GM18861 (cell line): Measurements from ENCODE around the gene KRTAP6-1.

Experiments
- ATAC-seq: cut with Tn5 transposase; IDR thresholded peaks from one replicate; pipeline ENCODE4 v1.9.1; 2021; ENCODE audit not compliant: unreplicated experiment

KRTAP6-1 gene, protein sequence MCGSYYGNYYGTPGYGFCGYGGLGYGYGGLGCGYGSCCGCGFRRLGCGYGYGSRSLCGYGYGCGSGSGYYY

DNA sequence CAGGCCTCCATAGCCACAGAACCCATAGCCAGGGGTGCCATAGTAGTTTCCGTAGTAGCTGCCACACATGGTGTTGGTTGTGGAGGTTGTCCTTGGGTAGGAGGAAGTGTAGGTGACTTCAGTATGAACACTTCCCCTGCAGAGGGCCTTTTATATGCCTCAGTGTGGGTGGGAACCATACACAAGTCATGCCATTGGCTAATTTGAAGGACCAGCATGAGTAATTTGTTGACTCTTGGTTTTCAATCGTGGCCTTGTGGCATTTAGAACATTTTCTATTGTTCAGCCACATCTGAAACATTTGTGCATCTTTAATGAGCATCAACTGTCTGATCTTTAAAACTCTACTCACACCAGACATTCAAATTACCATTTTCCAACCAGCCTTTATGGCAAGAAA, at the start of gene KRTAP6-1:
TSS of gene KRTAP6-1 (minus strand) at position 95 of the 400 bp plus-strand sequence. CDS start at position 69, 26 bp downstream.
- ATAC-seq: no peak

DNA sequence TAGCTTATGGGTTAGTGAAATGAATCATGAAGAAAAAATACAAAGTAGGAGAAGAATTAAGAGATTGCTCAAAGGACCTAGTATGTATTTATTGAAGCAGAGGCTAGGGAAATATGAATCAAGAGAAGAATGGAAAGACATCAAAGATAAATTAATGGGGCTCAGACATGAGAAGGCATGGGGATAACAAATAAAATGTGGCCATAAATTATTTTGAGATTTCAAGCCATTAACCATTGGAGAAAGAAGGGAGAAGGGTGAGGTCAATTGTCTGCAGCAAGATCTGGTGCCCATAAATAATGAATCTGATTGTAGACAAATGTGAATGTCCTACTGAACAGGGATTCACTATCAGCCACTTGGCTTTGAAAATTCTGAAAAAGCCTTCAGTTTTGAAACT, 39.2 kb upstream of the KRTAP6-1 start:
- ATAC-seq: no peak

GRCh38 chr21:30646904-30647414, 33.2 kb upstream of the KRTAP6-1 start:
- ATAC-seq: no peak

GRCh38 chr21:30642564-30642963, 28.8 kb upstream of the KRTAP6-1 start, which contains the start of gene KRTAP20-3:
Gene KRTAP20-3, plus strand, starts transcription at chr21:30642864.
- no peak for ATAC-seq

GRCh38 chr21:30638686-30639085, 25.0 kb upstream of the KRTAP6-1 start:
- ATAC-seq: no peak

GRCh38 chr21:30634906-30635305, 21.2 kb upstream of the KRTAP6-1 start, which contains the start of gene KRTAP20-2:
Gene KRTAP20-2, plus strand, starts transcription at chr21:30635206. Its CDS starts 58 bp downstream, at chr21:30635264.
- no peak for ATAC-seq

GRCh38 chr21:30629200-30629599, 15.5 kb upstream of the KRTAP6-1 start:
- ATAC-seq: no peak

- ATAC-seq: no peak
Measured at GRCh38 chr21:30628109-30628508, 14.4 kb upstream of the KRTAP6-1 start.

GRCh38 chr21:30625449-30626165, 11.9 kb upstream of the KRTAP6-1 start:
- ATAC-seq: no peak

DNA sequence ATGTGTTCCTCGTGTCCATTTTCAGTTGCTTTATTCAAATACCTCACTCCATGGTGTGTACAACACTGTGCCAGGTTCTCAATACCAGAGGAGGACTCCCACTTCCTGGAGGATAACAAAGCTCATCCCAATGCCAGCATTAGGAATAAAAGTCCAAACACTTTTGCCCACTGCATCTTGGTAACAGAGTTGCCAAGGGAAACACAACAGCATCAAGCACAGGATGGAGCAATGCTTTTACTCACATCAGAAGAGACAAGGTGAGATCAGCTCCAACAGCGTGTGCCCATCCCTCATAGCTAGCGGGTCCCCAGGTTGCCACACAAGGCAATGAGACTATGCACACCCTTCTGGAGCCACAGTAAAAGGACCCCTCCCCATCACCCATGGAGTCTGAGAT, 9.6 kb upstream of the KRTAP6-1 start:
- no peak for ATAC-seq

- no peak for ATAC-seq
Measured at GRCh38 chr21:30620522-30620921, 6.8 kb upstream of the KRTAP6-1 start, which contains the start of gene KRTAP20-4. Gene KRTAP20-4, plus strand, starts transcription at chr21:30620627.

GRCh38 chr21:30620080-30620479, 6.3 kb upstream of the KRTAP6-1 start:
- no peak for ATAC-seq

DNA sequence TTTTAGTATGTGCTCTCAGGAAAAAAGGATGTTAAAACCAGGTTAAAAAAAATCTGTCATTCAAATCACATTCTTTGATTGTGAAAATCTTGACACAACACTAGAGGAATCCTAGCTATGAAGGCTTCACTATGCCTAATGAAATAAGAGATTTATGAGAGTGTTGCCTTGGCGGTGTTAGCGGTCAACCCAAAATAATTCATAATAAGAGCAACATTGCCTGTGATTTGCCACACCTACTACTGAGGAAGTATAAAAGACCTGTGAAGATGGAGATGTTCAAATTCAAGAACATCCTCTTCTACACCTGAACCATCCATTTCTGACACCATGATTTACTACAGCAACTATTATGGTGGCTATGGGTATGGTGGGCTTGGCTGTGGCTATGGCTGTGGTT, 2.4 kb upstream of the KRTAP6-1 start, which contains the start of gene KRTAP20-1:
TSS of gene KRTAP20-1 (plus strand) at position 301 of the 400 bp plus-strand sequence. CDS start at position 331, 30 bp downstream.
- ATAC-seq: no peak

- no peak for ATAC-seq
Measured at GRCh38 chr21:30615199-30615598, 1.5 kb upstream of the KRTAP6-1 start.

DNA sequence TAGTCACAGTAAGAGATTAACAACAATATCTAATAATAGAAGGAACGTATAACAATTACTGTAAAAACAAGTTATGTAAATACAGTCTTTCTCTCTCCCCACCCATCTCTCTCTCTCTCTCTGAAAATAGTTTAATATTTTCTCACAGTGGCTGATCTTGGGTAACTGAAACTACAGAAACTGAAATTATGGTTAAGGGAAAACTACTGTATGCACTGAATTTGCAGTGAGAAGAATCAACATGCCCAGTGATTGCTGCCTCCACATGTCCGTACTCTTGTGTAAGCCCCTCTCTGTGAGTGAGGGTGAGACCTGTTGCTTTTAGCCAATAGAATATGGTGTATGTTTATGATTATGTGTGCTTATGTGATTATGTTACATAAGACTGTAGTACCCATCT, 1.6 kb downstream of the KRTAP6-1 start:
- ATAC-seq: no peak

GRCh38 chr21:30605968-30606367, 7.8 kb downstream of the KRTAP6-1 start:
- ATAC-seq: no peak

DNA sequence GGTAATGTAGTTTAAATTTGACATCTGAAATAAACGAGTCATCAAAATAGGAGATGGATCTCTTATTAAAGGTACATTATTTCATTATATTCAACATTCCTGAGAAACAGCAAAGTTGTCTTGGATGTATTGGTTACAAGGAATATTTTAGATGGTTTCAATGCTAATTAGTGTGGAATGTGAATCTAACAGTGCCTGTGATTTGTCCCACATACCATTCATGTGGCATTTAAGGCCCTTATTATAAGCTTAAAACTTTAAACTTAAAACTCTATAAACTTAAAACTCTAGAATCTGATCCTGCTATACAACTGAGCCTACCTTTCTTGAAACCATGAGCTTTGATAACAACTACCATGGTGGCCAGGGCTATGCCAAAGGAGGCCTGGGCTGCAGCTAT, 12.9 kb downstream of the KRTAP6-1 start, which contains the start of gene KRTAP22-1:
TSS of gene KRTAP22-1 (plus strand) at position 301 of the 400 bp plus-strand sequence.
- no peak for ATAC-seq

DNA sequence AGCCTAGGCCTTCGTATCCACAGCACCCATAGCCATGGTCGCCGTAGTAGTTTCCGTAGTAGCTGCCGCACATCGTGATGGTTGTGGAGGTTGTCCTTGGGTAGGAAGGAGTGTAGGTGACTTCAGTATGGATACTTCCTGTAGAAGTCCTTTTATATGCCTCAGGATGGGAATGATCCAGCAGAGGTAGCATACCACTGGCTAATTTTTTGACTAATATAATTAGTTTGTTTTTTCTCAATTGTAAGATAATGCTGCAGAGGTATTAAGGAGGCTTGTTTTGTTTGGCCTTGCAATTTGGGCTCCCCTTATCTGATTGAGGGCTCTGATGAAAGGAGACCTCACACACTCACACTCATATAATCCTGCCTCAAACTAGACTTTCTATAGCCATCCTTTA, 14.9 kb downstream of the KRTAP6-1 start, which contains the start of gene KRTAP6-2:
TSS of gene KRTAP6-2 (minus strand) at position 101 of the 400 bp plus-strand sequence. CDS start at position 73, 28 bp downstream.
- no peak for ATAC-seq

GRCh38 chr21:30592140-30592539, 21.6 kb downstream of the KRTAP6-1 start, which contains the start of gene KRTAP6-3:
Gene KRTAP6-3, plus strand, starts transcription at chr21:30592440. Its CDS starts 6 bp downstream, at chr21:30592446.
- ATAC-seq: no peak

- no peak for ATAC-seq
Measured at GRCh38 chr21:30590297-30590696, 23.4 kb downstream of the KRTAP6-1 start, which contains the start of gene KRTAP22-2. Gene KRTAP22-2, minus strand, starts transcription at chr21:30590397.

DNA sequence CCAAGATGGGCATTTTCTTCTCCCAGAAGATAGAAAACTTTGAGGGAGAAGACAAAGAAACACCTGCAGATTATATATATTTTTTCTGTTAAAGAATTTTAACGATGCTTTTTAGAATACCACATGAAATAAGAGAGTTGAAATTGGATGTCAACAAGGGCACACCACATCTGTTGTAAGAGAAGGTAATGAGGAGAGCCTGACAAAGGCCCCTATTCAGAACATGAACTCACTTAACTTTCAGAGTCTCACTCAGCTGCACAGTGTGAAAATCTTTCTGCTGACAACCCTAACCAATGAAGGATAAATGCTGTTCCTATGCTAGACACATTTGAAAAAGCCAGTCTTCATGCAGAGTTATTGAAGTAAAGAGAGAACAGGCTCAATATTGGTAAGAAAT, 30.9 kb downstream of the KRTAP6-1 start:
- no peak for ATAC-seq

DNA sequence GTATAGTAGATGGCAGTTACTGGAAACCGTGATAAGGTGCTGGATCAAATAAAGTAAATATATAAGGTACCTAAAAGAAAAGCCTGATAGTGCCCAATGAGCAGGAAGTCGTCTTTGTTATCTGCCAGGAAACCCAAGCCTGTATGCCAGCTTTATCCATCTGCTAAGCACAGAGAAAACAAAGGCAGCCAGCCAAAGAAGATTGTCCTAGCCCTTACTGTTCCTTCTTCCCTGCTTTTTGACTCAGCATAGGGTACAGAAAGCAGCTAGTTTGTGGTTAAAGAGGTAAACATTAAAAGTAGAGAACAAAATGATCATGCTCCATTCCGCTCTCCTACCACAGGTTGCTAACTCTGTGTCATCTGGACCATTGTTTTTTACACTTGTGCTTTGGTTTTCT, 33.6 kb downstream of the KRTAP6-1 start:
- ATAC-seq: no peak
